SU-DHL-6 (cell line): ENCODE results near the gene CEP95.

Experiments
- H2AFZ ChIP-seq: fragments of 200-600 bp; sonication (generic); 2 replicates; pipeline ENCODE4 v1.6.1; 2014; ENCODE audit warnings: low read depth, mild to moderate bottlenecking, moderate library complexity, mixed read lengths, antibody characterized with exemption, low read length; ENCODE audit not compliant: severe bottlenecking
- H3F3A ChIP-seq: fragments of 200-600 bp; shearing (Covaris generic); 2 replicates; pipeline ENCODE4 v1.6.0; 2016; ENCODE audit warnings: antibody characterized with exemption, mild to moderate bottlenecking; ENCODE audit not compliant: insufficient read depth
- H3K27ac ChIP-seq: fragments of 200-600 bp; sonication (generic); 2 replicates; pipeline ENCODE4 v1.5.1; 2016; ENCODE audit warnings: low read depth, mild to moderate bottlenecking, low read length, moderate library complexity, mixed read lengths
- H3K27me3 ChIP-seq: fragments of 200-600 bp; sonication (generic), shearing (Covaris generic); 2 replicates; pipeline ENCODE4 v1.6.0; 2014; ENCODE audit warnings: mild to moderate bottlenecking, low read length
- H3K36me3 ChIP-seq: fragments of 200-600 bp; sonication (generic); 2 replicates; pipeline ENCODE4 v1.6.1; 2014; ENCODE audit warnings: mild to moderate bottlenecking, low read length, mixed read lengths
- H3K4me2 ChIP-seq: fragments of 300-600, 200-600 bp; shearing (Covaris generic), sonication (generic); 2 replicates; pipeline ENCODE4 v1.6.0; 2014; ENCODE audit warnings: low read length, low read depth, mild to moderate bottlenecking; ENCODE audit not compliant: poor library complexity, severe bottlenecking
- H3K4me3 ChIP-seq: fragments of 200-600 bp; sonication (generic); 2 replicates; pipeline ENCODE4 v1.5.1; 2014; ENCODE audit warnings: antibody characterized with exemption, low read length, mild to moderate bottlenecking, mixed read lengths; ENCODE audit not compliant: insufficient read depth, poor library complexity, severe bottlenecking
- H3K79me2 ChIP-seq: fragments of 200-600 bp; sonication (generic); 2 replicates; pipeline ENCODE4 v1.6.1; 2014; ENCODE audit warnings: mild to moderate bottlenecking, low read length, moderate library complexity; ENCODE audit not compliant: insufficient read depth
- H3K9ac ChIP-seq: fragments of 200-600 bp; sonication (generic); 2 replicates; pipeline ENCODE4 v1.7.0; 2014; ENCODE audit warnings: mild to moderate bottlenecking, low read length
- H3K9me2 ChIP-seq: fragments of 200-600 bp; sonication (generic); replicated peaks from 2 replicates; pipeline ENCODE4 v1.6.1; 2014; ENCODE audit warnings: low read length; ENCODE audit not compliant: insufficient read depth
- H3K9me3 ChIP-seq: fragments of 200-600 bp; sonication (generic); 2 replicates; pipeline ENCODE4 v1.6.1; 2014; ENCODE audit warnings: low read length, mixed read lengths; ENCODE audit not compliant: insufficient read depth
- H4K20me1 ChIP-seq: fragments of 200-600 bp; sonication (generic); 2 replicates; pipeline ENCODE4 v1.6.1; 2014; ENCODE audit warnings: low read depth, mild to moderate bottlenecking, antibody characterized with exemption, low read length, moderate library complexity, mixed read lengths
- EZH2phosphoT487 ChIP-seq: fragments of 200-600 bp; sonication (generic), shearing (Covaris generic); conservative IDR thresholded peaks from 2 replicates; pipeline ENCODE4 v1.6.1; 2018; ENCODE audit warnings: mild to moderate bottlenecking, antibody characterized with exemption, low read length, moderate library complexity, mixed read lengths
- TF ChIP-seq, protein P1 (sequence below): fragments of 200-600 bp; sonication (generic); IDR thresholded peaks from one replicate; pipeline ENCODE4 v1.5.1; 2017; ENCODE audit warnings: antibody characterized with exemption, mild to moderate bottlenecking, low read length, moderate library complexity; ENCODE audit not compliant: insufficient read depth, poor library complexity, severe bottlenecking

CEP95 gene

GRCh38 chr17:64506576-64507412 lies at the start of gene CEP95:
Gene CEP95 (plus strand): TSS chr17:64506977. CDS start chr17:64507098, 121 bp downstream.
- Histone ChIP-seq H3K9me3 (no peaks in the 10 kb centered on the region), H3F3A (peaks cover 39% of the 10 kb centered on the region), H4K20me1 (peaks cover 43% of the 10 kb centered on the region), H3K36me3 (peaks cover 43% of the 10 kb centered on the region), H3K9ac (peak within 1 kb of the TSS; percentile 100), H3K9me2 (no peaks in the 10 kb centered on the region), H2AFZ (peak within 1 kb of the TSS; percentile 76), H3K4me3 (peak within 1 kb of the TSS; percentile 100), H3K4me2 (peak within 1 kb of the TSS; percentile 92), H3K27ac (peak within 1 kb of the TSS; percentile 95), H3K27me3 (no peaks in the 10 kb centered on the region), H3K79me2 (peaks cover 72% of the 10 kb centered on the region)
- TF ChIP-seq, protein P1, sequence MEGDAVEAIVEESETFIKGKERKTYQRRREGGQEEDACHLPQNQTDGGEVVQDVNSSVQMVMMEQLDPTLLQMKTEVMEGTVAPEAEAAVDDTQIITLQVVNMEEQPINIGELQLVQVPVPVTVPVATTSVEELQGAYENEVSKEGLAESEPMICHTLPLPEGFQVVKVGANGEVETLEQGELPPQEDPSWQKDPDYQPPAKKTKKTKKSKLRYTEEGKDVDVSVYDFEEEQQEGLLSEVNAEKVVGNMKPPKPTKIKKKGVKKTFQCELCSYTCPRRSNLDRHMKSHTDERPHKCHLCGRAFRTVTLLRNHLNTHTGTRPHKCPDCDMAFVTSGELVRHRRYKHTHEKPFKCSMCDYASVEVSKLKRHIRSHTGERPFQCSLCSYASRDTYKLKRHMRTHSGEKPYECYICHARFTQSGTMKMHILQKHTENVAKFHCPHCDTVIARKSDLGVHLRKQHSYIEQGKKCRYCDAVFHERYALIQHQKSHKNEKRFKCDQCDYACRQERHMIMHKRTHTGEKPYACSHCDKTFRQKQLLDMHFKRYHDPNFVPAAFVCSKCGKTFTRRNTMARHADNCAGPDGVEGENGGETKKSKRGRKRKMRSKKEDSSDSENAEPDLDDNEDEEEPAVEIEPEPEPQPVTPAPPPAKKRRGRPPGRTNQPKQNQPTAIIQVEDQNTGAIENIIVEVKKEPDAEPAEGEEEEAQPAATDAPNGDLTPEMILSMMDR, result no peak
- no peak for TF ChIP-seq EZH2phosphoT487

DNA sequence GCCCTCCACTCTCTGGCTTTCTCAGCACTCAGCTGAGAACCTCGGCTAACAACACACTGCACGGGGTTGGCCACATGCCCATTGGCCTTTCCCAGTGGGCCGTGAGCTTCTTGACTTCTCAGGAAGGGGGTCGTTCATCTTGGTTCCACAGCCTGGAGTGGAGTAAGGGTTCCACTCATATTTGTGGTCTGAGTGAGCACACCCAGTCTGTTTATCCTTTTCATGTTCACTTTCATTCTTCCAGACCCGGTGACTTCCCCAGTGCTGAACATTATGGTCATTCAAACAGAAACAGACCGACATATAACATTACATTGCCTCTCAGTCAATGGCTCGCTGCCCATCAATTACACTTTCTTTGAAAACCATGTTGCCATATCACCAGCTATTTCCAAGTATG lies 49.6 kb upstream of the CEP95 start:
- no peaks in the 10 kb centered on the region for H4K20me1 ChIP-seq
- peak overlapping the region; percentile 47 for H3K4me2 ChIP-seq
- no peaks in the 10 kb centered on the region for H3K36me3 ChIP-seq

GRCh38 chr17:64458756-64459155 lies 48.0 kb upstream of the CEP95 start:
- Histone ChIP-seq H3K27ac (no peak overlapping the region), H3F3A (peaks cover 18% of the 10 kb centered on the region), H3K4me2 (no peak overlapping the region), H3K27me3 (no peaks in the 10 kb centered on the region), H2AFZ (no peak overlapping the region), H3K9me2 (no peaks in the 10 kb centered on the region), H3K36me3 (no peaks in the 10 kb centered on the region), H3K79me2 (no peaks in the 10 kb centered on the region), H3K4me3 (no peak overlapping the region), H4K20me1 (no peaks in the 10 kb centered on the region), H3K9me3 (no peaks in the 10 kb centered on the region), H3K9ac (no peak overlapping the region)
- TF ChIP-seq EZH2phosphoT487, result no peak
- TF ChIP-seq, protein P1, result no peak

More for the DNA sequence above, 49.6 kb upstream of the CEP95 start:
- no peaks in the 10 kb centered on the region for H3K9me3 ChIP-seq
- H3K9me2 ChIP-seq, result no peaks in the 10 kb centered on the region
- H3F3A ChIP-seq, result peaks cover 18% of the 10 kb centered on the region
- no peak overlapping the region for H3K4me3 ChIP-seq
- no peak for TF ChIP-seq EZH2phosphoT487
- TF ChIP-seq, protein P1, result no peak
- peak overlapping the region; percentile 80 for H3K27ac ChIP-seq
- H3K79me2 ChIP-seq, result no peaks in the 10 kb centered on the region
- H3K9ac ChIP-seq, result no peak overlapping the region
- no peak overlapping the region for H2AFZ ChIP-seq
- H3K27me3 ChIP-seq, result no peaks in the 10 kb centered on the region
